HepG2 (cell line): Measurements from ENCODE around the gene MYBPC3. TPM values are rescaled to one million over a fixed set of nuclear protein-coding genes. Genes with fewer than 3 reads are reported as not detected.
A peak's percentile ranks its signal among the peaks of the same experiment; 100 is the strongest.

Experiments
- ATAC-seq: fragments of 200-7000 bp; cut with Tn5 transposase; 3 replicates; pipeline ENCODE4 v1.9.1; 2020; ENCODE audit warnings: mild to moderate bottlenecking, moderate library complexity
- BruUV-seq: library from RNA; stranded (reverse); fragments of 400-500 nt; replicated peaks from 2 replicates; lab custom pipeline; 2021; lab: Mats Ljungman, UMichigan
- CTCF ChIA-PET: fragments of 300-600 bp; formaldehyde crosslinking; extraction: SDS; loops from one replicate; lab custom pipeline; 2021; ENCODE audit warnings: low total read pairs, inconsistent platforms, low intra/inter-chr PET ratio; lab: Yijun Ruan, JAX
- POLR2A ChIA-PET: fragments of 350-600 bp; sonication (Branson Sonifier 250); formaldehyde crosslinking; loops from one replicate; lab custom pipeline; 2020; ENCODE audit warnings: antibody characterized with exemption, inconsistent platforms; lab: Yijun Ruan, JAX
- DNase-seq: peaks from one replicate; pipeline ENCODE4 v3.0.0-alpha.2; 2015; ENCODE audit warnings: low spot score
- FAIRE-seq: peaks from 3 replicates; lab custom pipeline; 2011; peaks lifted over from hg19 to GRCh38; lab: Jason Lieb, UNC
- H2AFZ ChIP-seq: one replicate; pipeline ENCODE4 v1.6.1; 2011; ENCODE audit warnings: low read length, inconsistent platforms
- H3K27ac ChIP-seq: fragments of 300-600 bp; 3 replicates; pipeline ENCODE4 v1.8.0; 2011; ENCODE audit warnings: mixed run types, mild to moderate bottlenecking, mixed read lengths, low read length, inconsistent platforms; ENCODE audit not compliant: insufficient read depth; ENCODE audit errors: extremely low read length
- H3K27me3 ChIP-seq, 2 experiments: fragments of 200-600 bp in 1 of 2; 2 replicates in 1 of 2; 3 replicates in 1 of 2; pipeline versions ENCODE4 v1.6.0 to v1.8.0; 2011; ENCODE audit warnings: low read length in 2 of 2, mild to moderate bottlenecking in 2 of 2, moderate library complexity in 2 of 2, inconsistent platforms in 1 of 2; ENCODE audit not compliant: insufficient read depth in 2 of 2, control insufficient read depth in 1 of 2
- H3K36me3 ChIP-seq, 2 experiments: fragments of 200-600 bp in 1 of 2; replicated peaks in 1 of 2; 2 replicates in 1 of 2; 3 replicates in 1 of 2; pipeline versions ENCODE4 v1.5.1 to v1.8.0; 2011; ENCODE audit warnings: low read length in 2 of 2, inconsistent platforms in 1 of 2; ENCODE audit not compliant: insufficient read depth in 2 of 2, control insufficient read depth in 1 of 2
- H3K4me1 ChIP-seq: 2 replicates; pipeline ENCODE4 v1.5.1; 2012; ENCODE audit warnings: low read length, inconsistent platforms; ENCODE audit not compliant: insufficient read depth
- H3K4me2 ChIP-seq: 2 replicates; pipeline ENCODE4 v1.6.0; 2011; ENCODE audit warnings: low read depth, low read length, inconsistent platforms
- H3K4me3 ChIP-seq, 3 experiments: fragments of 200-600 bp in 1 of 3; sonication (generic), shearing (Covaris generic) in 1 of 3; replicated peaks in 1 of 3; 2 replicates each; pipeline ENCODE4 v1.5.1; 2011 to 2016; ENCODE audit warnings: low read length in 3 of 3, inconsistent platforms in 2 of 3, low read depth in 2 of 3, mild to moderate bottlenecking in 2 of 3, control low read depth in 1 of 3, mixed read lengths in 1 of 3; ENCODE audit not compliant: insufficient read depth in 1 of 3
- H3K79me2 ChIP-seq: one replicate; pipeline ENCODE4 v1.6.1; 2011; ENCODE audit warnings: low read length, inconsistent platforms; ENCODE audit not compliant: insufficient read depth
- H3K9ac ChIP-seq: 2 replicates; pipeline ENCODE4 v1.6.0; 2011; ENCODE audit warnings: mild to moderate bottlenecking, low read depth, low read length, inconsistent platforms; ENCODE audit not compliant: insufficient read depth
- H3K9me3 ChIP-seq: 2 replicates; pipeline ENCODE4 v1.5.1; 2012; ENCODE audit warnings: mild to moderate bottlenecking, low read length
- H4K20me1 ChIP-seq: 2 replicates; pipeline ENCODE4 v1.6.0; 2011; ENCODE audit warnings: inconsistent platforms, mild to moderate bottlenecking, low read length, moderate library complexity; ENCODE audit not compliant: insufficient read depth
- CTCF ChIP-seq: sonication (generic); formaldehyde crosslinking; IDR thresholded peaks from 2 replicates; pipeline ENCODE4 v1.5.0; 2020; ENCODE audit warnings: mild to moderate bottlenecking, missing genetic modification reagents, moderate library complexity
- KLF6 ChIP-seq: IDR thresholded peaks from 2 replicates; pipeline ENCODE4 v1.8.0; 2016; ENCODE audit warnings: missing biosample characterization, missing genetic modification reagents
- MAX ChIP-seq: IDR thresholded peaks from 2 replicates; pipeline ENCODE4 v1.6.1; 2012; ENCODE audit warnings: inconsistent platforms
- SAP130 ChIP-seq: IDR thresholded peaks from 2 replicates; pipeline ENCODE4 v1.6.1; 2016; ENCODE audit warnings: low read depth
- SRSF9 ChIP-seq: fragments of 200-400 bp; formaldehyde crosslinking; IDR thresholded peaks from 2 replicates; pipeline ENCODE4 v1.6.1; 2018; ENCODE audit warnings: borderline replicate concordance, mild to moderate bottlenecking, low read depth, low read length; ENCODE audit not compliant: insufficient read depth, poor library complexity, severe bottlenecking
- ZNF496 ChIP-seq: sonication (generic); formaldehyde crosslinking; IDR thresholded peaks from 2 replicates; pipeline ENCODE4 v1.8.1; 2023; ENCODE audit warnings: mild to moderate bottlenecking, moderate library complexity, missing genetic modification reagents; ENCODE audit not compliant: insufficient replicate concordance
- ZNF562 ChIP-seq: sonication (generic); formaldehyde crosslinking; IDR thresholded peaks from 2 replicates; pipeline ENCODE4 v1.8.0; 2022; ENCODE audit warnings: missing genetic modification reagents, borderline replicate concordance
- ZNF782 ChIP-seq: sonication (generic); formaldehyde crosslinking; IDR thresholded peaks from 2 replicates; pipeline ENCODE4 v1.4.0; 2020; ENCODE audit warnings: missing genetic modification reagents, mild to moderate bottlenecking, borderline replicate concordance
- WGBS: methylation state at CpG from one replicate; pipeline ENCODE4 v1.1.6; 2017; ENCODE audit warnings: low lambda C conversion rate; 5-methylcytosine and 5-hydroxymethylcytosine counted together
- in situ Hi-C: cut with HindIII; loops from 2 replicates; pipeline ENCODE4 v1.10.0; 2017; ENCODE audit warnings: low pct_unique_long_range_greater_than_20kb; ENCODE audit not compliant: extremely low pct_ligation_motif_present
- intact Hi-C: fragments of 100-400 bp; cut with micrococcal nuclease; formaldehyde crosslinking; loops from one replicate; pipeline ENCODE4 v1.10.0; 2022; ENCODE audit not compliant: unreplicated experiment
- polyA plus RNA-seq, 8 experiments: library from polyadenylated mRNA; depleted of rRNA in 3 of 8; stranded (reverse) in 7 of 8; unstranded in 1 of 8; fragments of >200 nt; fragmentation: Illumina TruSeq in 4 of 8; extraction: Trizol in 4 of 8; gene quantifications; 2 replicates each; pipeline versions ENCODE4 v1.2.1 to v1.2.3, GENCODE V29; 2011 to 2016; ENCODE audit warnings: low read depth in 4 of 8, missing spikeins in 1 of 8, mixed read lengths in 1 of 8; ENCODE audit not compliant: insufficient read depth in 1 of 8
- total RNA-seq, 5 experiments: library from RNA; depleted of rRNA; stranded (reverse); fragments of >200 nt; fragmentation: Illumina TruSeq; extraction: Trizol; gene quantifications; 2 replicates each; pipeline ENCODE4 v1.2.3, GENCODE V29; 2016; ENCODE audit warnings: low read depth in 1 of 5

MYBPC3 gene
- total and polyA plus RNA-seq, 2 of the 13 experiments (the other 11 are each of a cell fraction or from before 2014, with no cell fraction given): not detected

GRCh38 chr11:47361419-47361818 is 8.9 kb upstream of the MYBPC3 start:
- peaks cover 45% of the 10 kb centered on the region for H3K4me1 ChIP-seq
- H3K9me3 ChIP-seq: no peaks in the 10 kb centered on the region
- DNase-seq (no peak), FAIRE-seq (peak; percentile 18), ATAC-seq (peak; percentile 69)
- 0 out of 5 replicates have a peak, but pooled peaks cover 0 to 4% of the 10 kb centered on the region in 2 experiments for H3K27me3 ChIP-seq
- H3K9ac ChIP-seq: no peak overlapping the region
- H3K4me2 ChIP-seq: peak overlapping the region; percentile 57
- no peaks in the 10 kb centered on the region for H4K20me1 ChIP-seq
- no TSS peak for BruUV-seq
- peak overlapping the region in 2 of 3 experiments; percentile 9 to 42; a peak in 3 of 6 replicates for H3K4me3 ChIP-seq
- CTCF ChIA-PET: no interaction called here
- POLR2A ChIA-PET: no interaction called here
- in situ Hi-C loops (no loop called here), intact Hi-C loops (no loop called here)
- TF ChIP-seq SRSF9 (no peak), ZNF562 (CRISPR knock-in tag) (no peak), CTCF (CRISPR knock-in tag) (peak; percentile 40; the same call in 1 of the 2 replicates), ZNF782 (no peak), KLF6 (no peak), ZNF496 (CRISPR knock-in tag) (no peak), MAX (0 out of 2 replicates have a peak, but pooled peaks have one; percentile 14), SAP130 (CRISPR knock-in tag) (peak; percentile 18; the same call in 1 of the 2 replicates)
- H2AFZ ChIP-seq: no peak overlapping the region
- H3K27ac ChIP-seq: no peak overlapping the region
- no peaks in the 10 kb centered on the region for H3K36me3 ChIP-seq
- H3K79me2 ChIP-seq: no peaks in the 10 kb centered on the region
- 33% methylated on average over 5 of the region's 13 CpGs for WGBS
